B cell (primary cell): ENCODE data around the gene PLD4. TPM values are rescaled to one million over a fixed set of nuclear protein-coding genes. Genes with fewer than 3 reads are reported as not detected.
A peak's percentile ranks its signal among the peaks of the same experiment; 100 is the strongest.

Source experiments
- ATAC-seq: fragments of 200-7000 bp; cut with Tn5 transposase; one replicate; pipeline ENCODE4 v1.10.0; 2021; ENCODE audit warnings: low read depth, mild to moderate bottlenecking, moderate number of reproducible peaks, moderate library complexity
- CTCF ChIA-PET: fragments of 350-600 bp; sonication (Branson Sonifier 250); formaldehyde crosslinking; loops from one replicate; lab custom pipeline; 2021; ENCODE audit warnings: antibody characterized with exemption, inconsistent platforms; lab: Charles Lee
- POLR2A ChIA-PET: fragments of 350-600 bp; sonication (Branson Sonifier 250); formaldehyde crosslinking; loops from one replicate; lab custom pipeline; 2021; ENCODE audit warnings: antibody characterized with exemption; lab: Charles Lee
- DNase-seq: peaks from one replicate; pipeline ENCODE4 v3.0.0; 2013
- H2AFZ ChIP-seq: 2 replicates; pipeline ENCODE4 v1.6.1; 2012; ENCODE audit warnings: mild to moderate bottlenecking, low read depth, low read length; ENCODE audit not compliant: insufficient read depth, poor library complexity, severe bottlenecking
- H3K27ac ChIP-seq, 2 donors: 1 replicate in 1 of 2; 2 replicates in 1 of 2; pipeline ENCODE4 v1.5.1; 2012 to 2013; ENCODE audit warnings: low read length in 2 of 2, mild to moderate bottlenecking in 2 of 2, moderate library complexity in 1 of 2
- H3K27me3 ChIP-seq, 4 experiments: fragments of 200-600 bp in 1 of 4; sonication (generic) in 1 of 4; replicated peaks in 1 of 4; 1 replicate in 2 of 4; 2 replicates in 2 of 4; pipeline versions ENCODE4 v1.6.1 to v1.7.0; 2013 to 2016; ENCODE audit warnings: low read length in 3 of 4, mild to moderate bottlenecking in 2 of 4, mixed read lengths in 1 of 4, moderate library complexity in 1 of 4; ENCODE audit not compliant: insufficient read depth in 4 of 4, control insufficient read depth in 3 of 4; ENCODE audit errors: control extremely low read depth in 1 of 4
- H3K36me3 ChIP-seq, 2 experiments: replicated peaks in 1 of 2; 1 replicate in 1 of 2; 2 replicates in 1 of 2; pipeline versions ENCODE4 v1.6.1 to v1.7.1; 2013; ENCODE audit warnings: low read length in 1 of 2; ENCODE audit not compliant: insufficient read depth in 2 of 2, control insufficient read depth in 1 of 2; ENCODE audit errors: control extremely low read depth in 1 of 2, extremely low read depth in 1 of 2
- H3K4me1 ChIP-seq, 2 donors: fragments of 200-600 bp in 1 of 2; sonication (generic) in 1 of 2; 1 replicate in 1 of 2; 2 replicates in 1 of 2; pipeline versions ENCODE4 v1.5.1 to v1.6.1; 2013 to 2017; ENCODE audit warnings: low read length in 2 of 2; ENCODE audit not compliant: control insufficient read depth in 2 of 2, insufficient read depth in 2 of 2
- H3K4me2 ChIP-seq: replicated peaks from 2 replicates; pipeline ENCODE3; 2012; ENCODE audit warnings: mild to moderate bottlenecking, low read depth, low read length; ENCODE audit not compliant: poor library complexity, severe bottlenecking
- H3K4me3 ChIP-seq, 5 experiments: fragments of 200-600 bp in 1 of 5; sonication (generic) in 1 of 5; 1 replicate in 3 of 5; 2 replicates in 2 of 5; pipeline versions ENCODE4 v1.5.1 to v1.7.0; 2011 to 2016; ENCODE audit warnings: low read length in 4 of 5, mild to moderate bottlenecking in 4 of 5, low read depth in 2 of 5, control low read depth in 1 of 5, moderate library complexity in 1 of 5; ENCODE audit not compliant: insufficient read depth in 1 of 5; ENCODE audit errors: control extremely low read depth in 1 of 5, extremely low read depth in 1 of 5
- H3K79me2 ChIP-seq: fragments of 200-600 bp; sonication (generic); one replicate; pipeline ENCODE4 v1.6.0; 2016; ENCODE audit warnings: low read length; ENCODE audit not compliant: control insufficient read depth, insufficient read depth
- H3K9ac ChIP-seq: fragments of 200-600 bp; sonication (generic); 2 replicates; pipeline ENCODE4 v1.6.1; 2017; ENCODE audit warnings: mild to moderate bottlenecking, low read length, moderate library complexity
- H3K9me3 ChIP-seq, 3 donors: one replicate each; pipeline versions ENCODE4 v1.6.1 to v1.7.1; 2013; ENCODE audit warnings: low read length in 2 of 3; ENCODE audit not compliant: control insufficient read depth in 2 of 3, insufficient read depth in 1 of 3; ENCODE audit errors: control extremely low read depth in 1 of 3
- H4K20me1 ChIP-seq: 2 replicates; pipeline ENCODE4 v1.6.0; 2012; ENCODE audit warnings: mild to moderate bottlenecking, low read length; ENCODE audit not compliant: insufficient read depth, control insufficient read depth, poor library complexity, severe bottlenecking
- H3K27ac Mint-ChIP-seq: one replicate; pipeline ENCODE4 v1.8.0; 2021; ENCODE audit warnings: mixed read lengths
- H3K27me3 Mint-ChIP-seq: one replicate; pipeline ENCODE4 v1.8.0; 2021; ENCODE audit warnings: mixed read lengths
- H3K4me1 Mint-ChIP-seq: one replicate; pipeline ENCODE4 v1.8.0; 2021; ENCODE audit warnings: mixed read lengths
- H3K4me3 Mint-ChIP-seq: one replicate; pipeline ENCODE4 v1.8.0; 2021; ENCODE audit warnings: mixed read lengths
- H3K9me3 Mint-ChIP-seq: one replicate; pipeline ENCODE4 v1.8.0; 2022; ENCODE audit warnings: mixed read lengths; ENCODE audit not compliant: insufficient read depth
- CTCF ChIP-seq: fragments of 200-600 bp; IDR thresholded peaks from one replicate; pipeline ENCODE4 v1.8.0; 2022; ENCODE audit warnings: antibody characterized with exemption, mild to moderate bottlenecking
- EZH2 ChIP-seq: IDR thresholded peaks from 2 replicates; pipeline ENCODE4 v1.6.1; 2012; ENCODE audit warnings: borderline replicate concordance, low read depth, mild to moderate bottlenecking, moderate library complexity, low read length; ENCODE audit not compliant: insufficient read depth, poor library complexity, severe bottlenecking
- WGBS: methylation state at CpG from one replicate; pipeline ENCODE4 v1.1.5; 2013; ENCODE audit warnings: missing lambda C conversion rate; ENCODE audit not compliant: insufficient coverage; 5-methylcytosine and 5-hydroxymethylcytosine counted together
- intact Hi-C: fragments of 100-400 bp; cut with micrococcal nuclease; formaldehyde crosslinking; loops from one replicate; pipeline ENCODE4 v1.10.0; 2022
- polyA plus RNA-seq: library from polyadenylated mRNA; depleted of rRNA; stranded (reverse); fragments of >200 nt; gene quantifications from 2 replicates; pipeline ENCODE4 v1.2.3, GENCODE V29; 2012
- total RNA-seq, 2 donors: library from RNA; stranded (reverse); fragments of 120-200 nt in 1 of 2; gene quantifications; 1 replicate in 1 of 2; 2 replicates in 1 of 2; pipeline versions ENCODE4 v1.2.3 to v1.2.4, GENCODE V29; 2013 to 2022

PLD4 gene
- total and polyA plus RNA-seq, 2 donors (not counting 1 experiment from before 2014, with no cell fraction given): 49.9 to 79.7 TPM

- Histone ChIP-seq H3K9me3 (peaks cover 0 to 11% (median 0%) of the 10 kb centered on the region in 3 donors), H3K9ac (peak overlapping the region; percentile 73), H4K20me1 (peaks cover 34% of the 10 kb centered on the region), H3K27ac (peak overlapping the region; percentile 81 to 84), H3K4me2 (peak overlapping the region; percentile 97), H3K36me3 (peaks cover 0 to 33% of the 10 kb centered on the region in 2 experiments), H2AFZ (peak overlapping the region; percentile 42), H3K4me1 (peaks cover 52 to 60% of the 10 kb centered on the region in 2 donors), H3K4me3 (peak overlapping the region; percentile 17 to 74 (median 56)), H3K27me3 (no peaks in the 10 kb centered on the region), H3K79me2 (peaks cover 42% of the 10 kb centered on the region)
- Mint-ChIP-seq H3K4me1 (peaks cover 69% of the 10 kb centered on the region), H3K27ac (peak overlapping the region; percentile 90), H3K9me3 (no peaks in the 10 kb centered on the region), H3K27me3 (no peaks in the 10 kb centered on the region), H3K4me3 (peak overlapping the region; percentile 86)
- CTCF ChIA-PET: interaction anchor here (1.1 to 2.3 kb wide), 3 partner anchors 7 to 119 kb away, joined by 3 to 9 read pairs (median 5); no protein-coding TSS in a partner anchor
- DNase-seq (peak; percentile 34), ATAC-seq (no peak)
- 45% methylated on average over 14 of the region's 15 CpGs for WGBS
- POLR2A ChIA-PET: interaction anchor here (0.7 kb wide), 1 partner anchor 100 kb away, joined by 3 read pairs; no protein-coding TSS in a partner anchor
- intact Hi-C loops: loop anchor here (1.0 kb wide), 1 partner anchor 30 kb away; no protein-coding TSS in a partner anchor
- TF ChIP-seq CTCF (no peak), EZH2 (no peak)
These were observed 1.4 kb downstream of the PLD4 start for GRCh38 chr14:104925855-104926609.
